Measurements from ENCODE around the gene METTL26.
"Not testable (repeated sequence)": the region's sequence is repeated elsewhere in the genome, so short reads cannot be mapped to it uniquely, and the experiment has no call there.

The METTL26 gene

GRCh38 chr16:624526-625070 lies 11.5 kb downstream of the METTL26 start:
- DNase-seq: no peak

GRCh38 chr16:622920-623280 lies 13.2 kb downstream of the METTL26 start:
- no peak for DNase-seq

GRCh38 chr16:621526-622105 lies 14.5 kb downstream of the METTL26 start:
- no peak for DNase-seq

- no peak for DNase-seq
Observed at GRCh38 chr16:620700-621525, 15.2 kb downstream of the METTL26 start.

GRCh38 chr16:619476-620100 lies 16.5 kb downstream of the METTL26 start:
- no peak for DNase-seq

- no peak for DNase-seq
Observed at GRCh38 chr16:617855-618254, 18.2 kb downstream of the METTL26 start.

- DNase-seq: no peak
Observed at GRCh38 chr16:616733-617586, 19.1 kb downstream of the METTL26 start.

GRCh38 chr16:615122-615521 lies 21.0 kb downstream of the METTL26 start:
- DNase-seq: no peak

GRCh38 chr16:610513-611381 lies 25.4 kb downstream of the METTL26 start:
- DNase-seq: peak; percentile 44

- DNase-seq: no peak
Observed at GRCh38 chr16:609984-610383, 26.1 kb downstream of the METTL26 start.

- DNase-seq: no peak
Observed at GRCh38 chr16:609316-609715, 26.8 kb downstream of the METTL26 start.

GRCh38 chr16:608019-608418 lies 28.1 kb downstream of the METTL26 start:
- no peak for DNase-seq

- no peak for DNase-seq
Observed at GRCh38 chr16:606656-607307, 29.3 kb downstream of the METTL26 start.

- no peak for DNase-seq
Observed at GRCh38 chr16:603933-604332, 32.2 kb downstream of the METTL26 start.

GRCh38 chr16:600781-601180 lies 35.3 kb downstream of the METTL26 start:
- DNase-seq: peak; percentile 25

GRCh38 chr16:598823-599739 lies 37.0 kb downstream of the METTL26 start:
- no peak for DNase-seq

GRCh38 chr16:597655-598054 lies 38.5 kb downstream of the METTL26 start:
- not testable (repeated sequence) for DNase-seq

GRCh38 chr16:596736-597060 lies 39.4 kb downstream of the METTL26 start:
- no peak for DNase-seq

GRCh38 chr16:595942-596735 lies 40.0 kb downstream of the METTL26 start:
- no peak for DNase-seq

Measured in NCI-H1694 treated with DMSO at 0.1 percent for 48 hours (cell line).